Measurements from ENCODE around the gene OR10T2.

DNA sequence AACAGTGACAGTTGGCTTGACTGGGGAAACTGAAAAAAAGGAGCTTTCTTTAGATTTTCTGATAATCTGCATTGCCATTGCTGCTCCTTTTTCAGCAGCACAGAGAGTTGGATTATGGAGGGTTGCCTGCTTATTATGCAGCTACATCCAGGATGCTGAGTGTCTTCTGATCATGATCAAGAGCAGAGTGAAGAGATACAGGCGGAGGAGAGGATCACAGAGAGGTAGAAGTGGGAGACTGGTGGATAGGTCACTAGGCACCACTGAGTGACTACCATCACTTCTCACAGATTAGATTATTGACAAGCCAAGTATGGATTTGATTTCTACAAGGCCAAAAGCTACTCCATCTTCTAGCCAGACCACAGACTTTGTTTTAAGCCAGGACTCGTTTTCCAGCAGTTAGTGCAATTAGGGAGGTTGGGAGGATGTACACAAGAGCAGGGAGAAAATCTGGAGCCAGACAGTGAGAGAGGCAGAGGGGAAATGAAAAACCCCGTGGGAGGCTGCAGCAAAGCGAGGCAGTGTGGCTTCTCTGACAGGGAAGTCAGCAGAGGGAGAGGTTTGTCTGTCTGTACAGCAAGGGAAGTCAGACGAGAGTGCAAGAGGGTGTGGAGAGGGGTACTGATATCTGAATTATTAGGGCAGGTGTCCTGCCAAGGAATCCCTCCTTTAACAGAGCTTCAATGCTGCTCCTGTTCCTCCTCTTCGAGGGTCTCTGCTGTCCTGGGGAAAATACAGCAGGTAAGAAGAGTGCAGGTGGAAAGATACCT is 45.8 kb downstream of the OR10T2 start, which contains the start of gene CD1E:
- TF ChIP-seq, protein P1, sequence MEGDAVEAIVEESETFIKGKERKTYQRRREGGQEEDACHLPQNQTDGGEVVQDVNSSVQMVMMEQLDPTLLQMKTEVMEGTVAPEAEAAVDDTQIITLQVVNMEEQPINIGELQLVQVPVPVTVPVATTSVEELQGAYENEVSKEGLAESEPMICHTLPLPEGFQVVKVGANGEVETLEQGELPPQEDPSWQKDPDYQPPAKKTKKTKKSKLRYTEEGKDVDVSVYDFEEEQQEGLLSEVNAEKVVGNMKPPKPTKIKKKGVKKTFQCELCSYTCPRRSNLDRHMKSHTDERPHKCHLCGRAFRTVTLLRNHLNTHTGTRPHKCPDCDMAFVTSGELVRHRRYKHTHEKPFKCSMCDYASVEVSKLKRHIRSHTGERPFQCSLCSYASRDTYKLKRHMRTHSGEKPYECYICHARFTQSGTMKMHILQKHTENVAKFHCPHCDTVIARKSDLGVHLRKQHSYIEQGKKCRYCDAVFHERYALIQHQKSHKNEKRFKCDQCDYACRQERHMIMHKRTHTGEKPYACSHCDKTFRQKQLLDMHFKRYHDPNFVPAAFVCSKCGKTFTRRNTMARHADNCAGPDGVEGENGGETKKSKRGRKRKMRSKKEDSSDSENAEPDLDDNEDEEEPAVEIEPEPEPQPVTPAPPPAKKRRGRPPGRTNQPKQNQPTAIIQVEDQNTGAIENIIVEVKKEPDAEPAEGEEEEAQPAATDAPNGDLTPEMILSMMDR (IDR thresholded peaks at IDR 0.05 in 4 of 5, conservative IDR thresholded peaks at IDR 0.05 in 1 of 5) = no peak
- no peak for TF ChIP-seq POLR2A (IDR thresholded peaks at IDR 0.05)
